22Rv1 (cell line): ENCODE data around the gene XPNPEP1.

ENCODE experiments used
- CTCF ChIP-seq: fragments of 450-650 bp; IDR thresholded peaks from 2 replicates; pipeline ENCODE4 v1.5.1; 2017; ENCODE audit warnings: mild to moderate bottlenecking
- ZFX ChIP-seq: fragments of 450-650 bp; IDR thresholded peaks from 2 replicates; pipeline ENCODE4 v1.6.1; 2017; ENCODE audit warnings: antibody characterized with exemption, borderline replicate concordance

- TF ChIP-seq CTCF (no peak), ZFX (no peak)
These were observed 844 bp downstream of the XPNPEP1 start for GRCh38 chr10:109922358-109922975.
